CD4-positive, alpha-beta T cell treated with Interleukin-12 subunit alpha and Interleukin-12 subunit beta, for 1 hour (primary cell): ENCODE data around the gene NCKAP5.

Experiments used
- DNase-seq: peaks from one replicate; pipeline ENCODE4 v3.0.0-alpha.2; 2020

Gene NCKAP5

DNA sequence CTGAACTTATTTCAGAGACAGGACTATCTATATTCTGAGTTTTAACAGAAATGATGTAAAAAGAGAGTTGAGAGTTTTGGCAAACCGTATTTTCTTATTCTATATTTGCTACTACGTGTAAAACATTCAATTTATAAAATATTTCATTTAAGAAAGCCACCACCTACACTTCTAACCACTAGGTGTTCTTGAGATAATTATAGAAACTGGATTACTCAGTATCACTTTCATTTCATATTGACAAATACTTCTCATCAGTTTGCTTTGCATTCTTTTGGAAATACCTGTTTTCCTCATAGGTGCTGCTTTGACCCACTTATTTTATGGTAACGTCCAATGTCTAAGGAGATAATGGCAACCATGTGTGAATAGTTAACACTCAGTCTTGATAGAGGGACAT, 794.9 kb downstream of the NCKAP5 start:
- no peak for DNase-seq

DNA sequence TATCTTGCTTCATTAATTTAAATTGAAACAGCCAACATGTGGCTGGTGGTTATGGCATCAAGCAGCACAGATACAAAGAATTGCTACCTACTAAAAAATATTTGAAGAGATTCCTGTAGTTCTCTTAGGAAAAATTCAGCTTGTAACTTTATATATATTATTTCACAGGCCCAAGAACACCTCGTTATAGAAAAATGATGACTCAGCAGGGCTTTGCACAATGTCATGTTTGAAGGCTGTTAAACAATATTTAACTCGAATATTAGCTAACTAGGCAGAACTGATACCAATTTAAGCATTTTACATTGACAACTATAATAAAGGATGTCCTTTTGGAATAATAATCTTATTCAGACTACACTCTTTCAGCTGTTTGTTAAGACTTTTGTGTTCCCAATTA, 795.9 kb downstream of the NCKAP5 start:
- no peak for DNase-seq

DNA sequence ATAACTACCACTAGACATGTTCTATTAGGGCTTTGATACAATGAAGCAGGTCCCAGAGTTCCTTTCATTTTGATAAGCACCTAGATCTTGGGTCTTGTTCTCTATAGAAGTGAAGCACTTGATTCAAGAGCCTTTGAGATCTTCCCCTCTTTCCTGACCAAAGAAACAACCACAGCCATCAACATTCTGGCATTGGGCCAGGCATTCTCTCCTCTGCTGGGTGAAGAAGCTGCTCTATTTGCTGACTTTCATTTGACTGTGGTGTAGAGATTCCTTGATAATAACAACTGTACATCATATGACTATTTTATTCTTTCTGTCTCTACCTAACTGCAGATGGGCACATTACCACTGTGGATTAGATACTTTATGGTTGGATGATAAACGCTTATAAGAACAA, 801.7 kb downstream of the NCKAP5 start:
- no peak for DNase-seq

DNA sequence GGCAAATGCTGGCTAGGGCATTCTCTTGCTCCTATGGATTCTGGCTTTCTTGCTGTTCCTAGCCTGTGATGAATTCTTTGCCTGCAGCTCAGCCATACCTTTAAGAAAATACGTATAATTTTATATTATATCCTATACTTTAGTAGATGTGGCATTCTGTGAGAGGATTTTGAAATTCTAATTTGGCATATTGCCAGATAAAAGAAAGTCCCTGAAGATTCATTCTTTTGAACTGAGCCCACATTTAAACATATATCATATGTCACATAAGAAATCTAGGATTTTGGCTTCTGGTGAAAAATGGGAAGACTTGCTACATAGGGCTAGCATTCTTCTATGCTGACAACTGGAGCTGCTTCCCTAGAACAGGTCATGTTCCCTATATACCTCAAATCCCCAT, 806.8 kb downstream of the NCKAP5 start:
- no peak for DNase-seq

DNA sequence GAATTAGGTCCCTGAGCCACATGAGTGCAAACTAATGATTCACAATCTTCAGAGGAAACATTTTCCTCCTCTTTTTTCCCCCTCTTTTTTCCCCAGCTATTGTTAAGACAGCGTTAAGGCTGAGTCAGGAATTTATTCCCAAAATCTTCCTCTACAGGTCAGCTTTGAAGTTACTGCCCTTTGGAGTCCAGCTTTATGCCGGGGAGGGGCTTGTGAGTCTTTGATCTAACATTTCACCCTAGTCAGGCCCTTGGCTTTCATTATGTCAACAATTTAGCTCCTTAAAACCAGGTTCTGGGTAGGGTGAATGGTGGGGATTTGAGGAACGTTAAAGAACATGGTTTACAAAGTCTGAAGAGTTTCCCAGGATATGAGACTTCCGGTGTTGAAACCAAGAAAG, 807.3 kb downstream of the NCKAP5 start:
- DNase-seq: no peak

DNA sequence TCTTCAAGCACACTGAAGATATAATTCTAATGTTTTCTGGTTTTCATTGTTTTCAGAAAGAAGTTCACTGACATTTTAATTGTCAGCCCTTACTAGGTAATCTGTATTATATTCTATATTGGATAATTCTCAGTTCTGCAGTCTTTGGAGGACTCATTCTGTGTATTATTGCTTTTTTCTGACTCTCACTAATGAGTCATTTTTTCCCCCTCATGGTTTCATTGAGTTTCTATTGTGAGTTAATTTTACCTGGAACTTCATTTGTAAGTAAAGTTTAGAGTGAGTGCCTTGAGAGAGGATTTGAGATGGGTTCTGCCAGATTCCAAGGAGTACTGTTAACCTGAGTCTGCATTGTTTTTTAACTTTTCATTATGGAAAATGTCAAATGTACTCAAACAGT, 807.9 kb downstream of the NCKAP5 start:
- DNase-seq: no peak

DNA sequence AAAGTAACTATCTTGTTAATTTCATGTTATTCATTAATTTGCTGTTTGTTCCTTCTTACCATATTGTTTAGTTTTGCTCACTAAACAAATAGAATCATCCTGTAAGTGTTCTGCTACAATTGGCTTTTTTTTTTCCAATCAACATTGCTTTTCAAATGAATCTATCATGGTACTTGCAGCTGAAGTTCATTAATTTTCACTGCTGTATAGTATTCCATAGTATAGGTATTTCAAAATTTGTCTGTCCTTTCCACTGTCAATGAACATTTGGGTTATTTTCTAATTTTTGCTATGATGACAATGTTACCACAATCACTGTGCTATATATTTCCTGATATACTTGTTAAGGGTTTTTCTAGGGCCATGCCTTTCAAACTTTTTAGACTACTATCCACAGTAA, 809.3 kb downstream of the NCKAP5 start:
- DNase-seq: no peak

DNA sequence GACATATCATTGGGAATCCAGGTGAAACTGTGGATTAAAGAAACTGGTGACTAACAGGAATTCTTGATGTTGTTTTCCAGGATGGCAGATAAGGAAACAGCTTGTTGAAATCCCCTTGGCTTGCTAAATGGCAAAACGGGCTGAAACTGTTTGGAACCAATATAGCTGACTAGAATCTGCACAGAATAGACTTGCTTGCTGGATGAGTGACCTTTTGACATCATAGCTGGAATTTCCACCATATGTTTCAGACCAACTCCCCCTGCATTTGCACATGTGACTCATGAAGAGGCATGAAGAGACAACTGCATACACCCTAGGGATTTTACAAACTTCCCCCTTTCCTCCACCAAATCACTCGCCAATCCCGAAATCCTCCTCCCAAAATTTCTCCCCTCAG, 810.6 kb downstream of the NCKAP5 start:
- DNase-seq: no peak

DNA sequence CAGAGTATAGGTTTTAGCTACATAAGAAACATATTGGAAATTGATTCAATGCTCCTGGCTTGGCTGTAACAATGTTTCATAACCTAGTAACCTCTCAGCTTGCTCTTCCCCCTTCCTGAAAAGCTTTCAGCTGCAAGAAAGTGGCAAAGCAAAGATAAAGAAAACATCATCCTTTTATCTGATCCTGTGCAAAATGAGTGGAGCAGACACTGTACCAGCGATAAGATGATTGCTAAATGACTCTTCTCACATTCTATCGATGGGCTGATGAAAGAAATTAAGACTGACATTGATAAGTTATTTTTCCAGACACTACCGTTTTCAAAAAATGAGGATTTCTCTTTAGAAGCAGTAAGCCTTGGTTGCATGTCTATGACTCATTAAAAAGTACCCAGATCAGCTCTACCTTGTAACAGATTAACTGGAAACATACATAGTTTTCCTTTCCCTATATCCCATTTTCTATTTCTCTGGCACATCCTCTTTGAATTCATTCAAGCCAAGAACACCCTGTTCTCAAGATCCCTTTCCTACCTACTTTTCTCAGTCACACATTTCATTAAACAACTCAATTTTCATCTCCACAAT, 811.2 kb downstream of the NCKAP5 start:
- no peak for DNase-seq

DNA sequence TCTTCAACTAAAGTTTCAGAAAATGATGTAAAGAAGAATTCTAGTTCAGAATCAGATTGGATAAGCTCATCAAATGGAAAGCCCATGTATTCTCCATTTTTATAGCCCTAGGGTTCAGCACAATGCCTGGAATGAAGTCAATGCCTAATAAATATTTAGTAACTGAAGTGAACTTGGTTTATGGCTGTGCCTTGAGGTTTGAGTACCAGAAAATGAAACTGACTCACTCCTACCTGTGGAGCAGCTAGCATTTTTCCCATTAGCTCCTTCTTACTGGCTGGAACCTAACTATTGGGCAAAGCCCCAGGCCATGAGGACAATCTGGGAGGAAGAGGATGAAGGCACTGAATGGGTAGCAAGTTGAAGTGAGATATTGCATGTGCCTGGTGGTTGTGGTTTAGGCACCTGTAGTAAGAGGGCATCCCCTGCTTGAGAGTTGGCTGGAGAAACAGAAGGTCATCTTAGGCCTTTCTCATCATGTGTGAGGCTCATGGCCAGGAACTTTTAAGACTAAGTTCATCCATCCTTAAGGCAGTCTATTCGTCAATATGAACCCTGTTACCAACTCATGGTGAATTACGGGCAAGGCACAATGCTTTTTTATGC, 813.3 kb downstream of the NCKAP5 start:
- no peak for DNase-seq

DNA sequence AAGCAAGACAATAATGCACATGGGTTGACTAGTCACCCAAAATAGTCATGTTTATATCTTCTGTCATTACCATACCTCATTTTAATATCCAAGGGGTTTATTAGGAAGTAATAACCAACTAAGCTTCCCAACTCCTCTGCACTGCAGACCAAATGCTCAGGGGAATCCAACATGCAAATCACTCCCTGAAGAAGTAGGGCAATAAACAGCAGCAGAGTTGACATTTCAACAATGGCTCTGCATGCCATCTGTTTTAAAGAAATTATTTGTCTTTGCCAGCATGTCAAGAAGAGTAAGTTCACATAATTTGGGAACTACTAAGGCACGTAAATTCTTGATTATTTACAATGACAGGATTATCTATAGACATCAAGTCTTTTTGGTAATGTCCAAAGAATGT, 813.9 kb downstream of the NCKAP5 start:
- no peak for DNase-seq

DNA sequence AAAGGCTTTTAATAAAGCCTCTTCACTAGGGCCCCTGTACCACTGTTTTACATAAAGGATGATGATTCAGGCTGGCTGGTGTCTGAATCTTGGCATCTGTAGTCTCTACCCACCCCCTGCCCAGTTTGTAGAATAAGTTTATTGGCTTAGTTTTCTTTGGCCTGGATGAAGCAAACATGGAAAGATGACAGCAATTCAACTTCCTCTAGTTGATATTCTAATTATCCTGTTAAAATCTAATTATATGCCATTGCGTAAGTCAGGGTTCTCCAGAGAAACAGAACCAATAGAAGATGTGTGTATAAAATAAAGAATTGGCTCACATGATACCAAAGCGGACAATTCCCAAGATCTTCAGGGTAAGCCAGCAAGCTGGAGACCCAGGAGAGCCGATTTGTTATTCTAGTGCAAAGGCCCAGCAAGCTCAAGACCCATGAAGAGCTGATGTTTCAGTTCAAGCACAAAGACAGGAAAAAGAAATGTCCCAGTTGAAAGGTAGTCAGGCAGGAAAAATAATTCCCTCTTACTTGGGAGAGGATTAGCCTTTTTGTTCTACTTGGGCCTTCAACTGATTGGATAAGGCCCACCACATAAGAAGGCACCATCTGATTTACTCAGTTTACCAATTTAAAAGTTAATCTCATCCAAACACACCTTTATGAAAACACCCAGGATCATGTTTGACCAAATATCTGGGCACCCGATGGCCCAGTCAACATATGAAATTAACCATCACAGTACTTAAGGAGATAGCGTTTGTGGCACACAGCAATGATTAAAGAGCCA, 815.6 kb downstream of the NCKAP5 start:
- no peak for DNase-seq

DNA sequence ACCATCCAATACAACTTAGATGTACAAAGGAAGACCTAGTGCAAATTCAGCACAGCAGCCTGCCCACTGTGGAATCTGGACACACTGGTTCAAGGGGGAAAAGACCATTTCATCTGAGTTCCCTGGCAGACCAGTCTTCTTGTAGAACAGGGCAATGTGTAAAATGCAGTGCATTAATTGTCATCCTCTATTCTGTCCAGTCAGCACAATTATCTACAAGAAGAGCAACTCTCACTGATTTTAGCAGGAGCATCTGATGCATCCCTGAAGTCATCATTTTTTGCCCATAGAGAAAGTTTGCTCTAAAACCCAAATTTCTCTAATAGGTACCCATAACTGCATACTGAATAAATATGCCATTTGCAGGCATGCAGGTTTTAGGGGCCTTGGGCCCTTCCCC, 816.4 kb downstream of the NCKAP5 start:
- DNase-seq: no peak

DNA sequence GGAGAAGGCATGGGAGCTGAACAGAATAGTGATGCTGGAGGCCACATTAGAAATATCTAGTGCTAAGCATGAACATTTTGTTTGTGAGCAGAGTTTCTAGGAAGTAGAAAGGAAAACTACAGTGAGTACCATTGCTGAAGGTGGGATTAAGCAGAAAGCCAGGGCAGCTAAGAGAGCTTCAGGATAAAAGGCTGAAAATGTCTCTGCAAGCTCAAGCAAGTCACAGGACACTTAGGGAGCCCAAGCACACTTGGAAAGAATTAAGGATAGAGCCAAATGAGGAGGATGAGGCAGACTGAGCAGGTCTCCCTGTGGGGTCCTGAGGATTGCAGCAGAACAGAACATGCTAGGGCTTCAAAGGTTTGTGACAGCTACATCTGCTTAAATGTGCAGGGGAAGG, 817.7 kb downstream of the NCKAP5 start:
- no peak for DNase-seq

DNA sequence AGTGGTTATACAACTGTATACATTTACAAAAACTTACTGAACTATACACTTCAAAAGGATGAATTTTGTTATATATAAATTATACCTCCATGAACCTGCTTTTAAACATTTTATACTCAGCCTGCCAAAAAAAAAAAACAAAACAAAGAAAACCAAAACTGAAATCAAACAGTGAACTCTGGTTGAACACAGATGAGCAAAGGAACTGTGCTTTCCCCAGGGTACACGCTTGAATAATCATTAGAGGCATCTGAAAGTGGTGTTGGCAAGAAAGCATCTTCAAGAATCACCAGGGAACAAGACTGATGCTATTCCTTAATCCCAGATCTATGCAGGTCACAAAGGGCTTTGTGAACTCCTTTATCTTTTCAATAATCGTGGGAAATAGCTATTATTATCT, 821.2 kb downstream of the NCKAP5 start:
- no peak for DNase-seq

DNA sequence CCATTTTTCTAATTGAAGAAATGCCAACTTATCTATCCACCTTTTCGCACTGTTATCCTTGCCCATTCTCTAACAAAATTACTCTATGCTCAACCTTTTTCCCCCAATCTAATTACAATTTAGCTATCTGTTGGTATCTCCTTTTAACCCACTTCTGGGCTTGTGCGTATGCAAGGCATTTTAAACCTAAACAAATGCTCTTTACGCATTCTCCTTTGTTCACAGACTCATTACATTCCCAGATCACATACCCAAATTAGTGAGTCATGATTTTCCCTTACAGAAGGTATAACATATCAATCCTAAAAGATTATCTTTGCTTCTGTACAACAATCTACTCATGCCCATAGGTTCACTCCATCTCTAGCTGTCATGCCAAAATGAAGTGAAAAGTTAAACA, 826.5 kb downstream of the NCKAP5 start:
- no peak for DNase-seq

DNA sequence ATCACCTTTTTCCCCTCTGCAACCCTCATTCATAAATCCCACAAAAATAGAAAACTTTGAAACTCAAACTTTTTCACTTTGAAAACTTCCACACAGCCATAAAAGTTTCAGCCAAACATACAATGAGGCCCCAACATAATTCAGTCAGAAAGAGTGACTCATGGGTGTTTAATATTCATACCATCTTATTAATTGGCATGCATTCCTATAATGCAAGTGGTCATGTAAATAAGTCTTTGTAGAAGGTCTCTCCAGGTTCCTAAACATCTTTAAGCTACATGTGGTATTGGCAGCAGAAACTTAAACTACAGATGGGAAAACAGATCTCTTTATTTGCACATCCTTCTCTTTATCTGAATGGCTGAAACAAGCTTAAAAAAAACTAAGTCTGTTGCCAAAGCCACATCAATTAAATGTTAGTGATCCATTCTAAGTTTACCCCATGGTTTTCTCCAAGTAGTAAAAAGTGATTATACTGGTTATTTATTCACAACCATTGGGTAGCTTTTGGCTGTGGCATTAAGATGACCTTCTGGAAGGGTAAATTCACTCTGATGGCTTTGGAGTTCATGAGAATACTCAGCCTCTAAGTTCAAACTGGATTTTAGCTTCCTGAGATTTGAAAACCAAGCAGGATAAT, 828.1 kb downstream of the NCKAP5 start:
- DNase-seq: no peak

DNA sequence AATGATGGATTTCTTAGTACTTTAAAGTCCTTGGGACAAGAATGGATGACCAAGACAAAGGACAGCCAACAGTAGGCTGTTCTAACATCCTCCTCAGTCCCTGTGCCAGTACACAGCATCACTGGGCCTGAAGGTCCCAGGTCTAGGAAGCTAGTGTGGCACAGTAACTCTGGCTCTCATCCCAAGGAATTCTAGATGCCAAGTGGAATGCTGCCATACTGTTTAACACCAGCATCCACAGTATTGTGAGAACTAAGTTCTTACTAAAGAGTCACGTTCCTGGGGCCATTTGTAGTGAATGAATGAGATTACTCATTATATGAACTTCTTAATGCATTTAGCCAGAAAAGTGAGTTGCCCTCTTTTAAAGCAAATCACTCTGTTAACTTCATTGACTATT, 830.0 kb downstream of the NCKAP5 start:
- DNase-seq: no peak

DNA sequence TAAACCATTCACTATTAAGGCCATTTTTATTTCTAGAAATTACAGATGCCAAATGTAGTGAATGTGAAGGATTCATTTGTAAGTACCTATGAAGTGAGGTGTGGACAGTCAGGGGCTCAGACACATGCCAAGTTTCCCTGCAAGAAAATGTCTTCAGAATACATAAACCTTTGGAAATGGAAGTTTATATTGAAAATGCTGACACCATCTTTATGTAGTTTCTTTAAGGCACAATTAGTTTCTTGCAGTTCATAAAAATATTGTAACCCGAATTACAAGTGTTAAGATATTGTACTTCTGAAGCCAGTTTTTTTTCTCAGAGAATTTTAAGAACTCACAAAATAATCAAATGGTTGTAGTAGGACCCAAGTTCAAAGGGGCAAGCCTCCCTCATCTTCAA, 832.2 kb downstream of the NCKAP5 start:
- DNase-seq: no peak

DNA sequence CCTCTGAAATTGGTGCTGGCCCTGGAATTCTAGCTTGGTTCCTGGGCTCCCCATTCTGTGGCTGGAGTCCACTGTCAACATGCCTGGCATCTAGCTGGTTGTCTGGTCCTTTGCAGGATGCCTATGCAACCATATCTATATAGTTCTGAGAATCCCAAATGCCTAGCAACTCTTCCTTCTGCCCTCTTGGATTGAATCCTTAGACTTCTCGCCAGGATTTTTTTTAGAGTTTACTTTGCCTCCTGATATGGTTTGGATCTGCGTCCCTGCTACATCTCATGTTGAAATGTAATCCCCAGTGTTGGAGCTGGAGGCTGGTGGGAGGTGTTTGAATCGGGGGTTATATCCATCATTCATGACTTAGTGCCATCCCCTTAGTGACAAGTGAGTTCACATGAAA, 833.3 kb downstream of the NCKAP5 start:
- DNase-seq: no peak

DNA sequence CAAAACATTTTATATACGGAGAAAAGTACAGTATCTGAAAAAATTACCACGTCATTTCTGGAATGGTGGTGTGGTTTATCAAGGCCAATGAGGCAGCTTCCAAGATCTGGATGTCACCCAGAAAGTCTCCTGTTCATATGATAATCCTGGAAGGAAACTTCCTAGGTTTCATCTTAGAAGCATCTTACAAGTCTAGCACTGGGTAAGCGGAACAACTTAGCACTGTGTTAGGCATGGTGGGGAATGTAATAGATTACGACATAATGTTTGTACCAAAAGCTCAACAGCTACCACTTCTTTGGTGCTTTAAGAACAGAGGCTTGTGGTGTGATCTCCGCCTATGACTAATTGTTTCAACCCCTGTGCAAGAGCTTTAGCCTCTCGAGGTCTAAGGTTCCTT, 835.2 kb downstream of the NCKAP5 start:
- no peak for DNase-seq

DNA sequence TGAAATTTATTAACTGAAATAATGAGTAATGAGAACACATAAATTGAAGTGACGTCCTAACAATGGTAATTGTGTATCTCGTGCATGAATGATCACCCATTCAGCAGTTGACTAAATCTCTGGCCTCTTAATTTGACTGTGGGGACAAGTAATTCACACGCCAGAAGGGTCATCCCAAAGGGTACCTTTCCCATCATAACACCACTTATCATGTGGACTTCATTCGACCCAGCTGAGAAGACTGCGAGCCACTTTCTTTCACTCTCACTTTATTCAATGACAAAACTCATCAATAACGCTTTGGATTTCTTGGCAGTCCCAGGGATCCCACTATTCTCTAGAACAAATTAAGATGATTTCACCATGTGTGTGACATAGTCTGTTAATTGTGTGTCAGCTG, 835.6 kb downstream of the NCKAP5 start:
- DNase-seq: no peak

DNA sequence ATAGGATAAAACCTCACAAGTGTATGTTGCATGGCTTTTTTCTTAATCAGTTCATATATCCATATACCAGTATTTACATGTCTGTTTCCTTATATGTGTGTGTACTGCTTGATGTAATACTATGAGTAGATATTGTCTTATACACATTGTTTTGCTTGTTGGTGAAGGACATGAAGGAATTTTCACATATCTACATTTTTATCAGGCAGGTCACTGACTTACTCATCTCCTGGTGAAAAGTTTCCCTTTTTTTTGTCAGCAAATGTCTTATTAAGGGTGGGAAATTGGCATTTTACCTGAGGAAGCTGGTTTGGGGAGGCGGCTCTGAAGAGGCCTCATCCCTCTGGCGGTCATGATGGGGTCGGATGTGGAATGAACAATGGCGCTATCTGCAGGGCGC, 836.8 kb downstream of the NCKAP5 start:
- no peak for DNase-seq

DNA sequence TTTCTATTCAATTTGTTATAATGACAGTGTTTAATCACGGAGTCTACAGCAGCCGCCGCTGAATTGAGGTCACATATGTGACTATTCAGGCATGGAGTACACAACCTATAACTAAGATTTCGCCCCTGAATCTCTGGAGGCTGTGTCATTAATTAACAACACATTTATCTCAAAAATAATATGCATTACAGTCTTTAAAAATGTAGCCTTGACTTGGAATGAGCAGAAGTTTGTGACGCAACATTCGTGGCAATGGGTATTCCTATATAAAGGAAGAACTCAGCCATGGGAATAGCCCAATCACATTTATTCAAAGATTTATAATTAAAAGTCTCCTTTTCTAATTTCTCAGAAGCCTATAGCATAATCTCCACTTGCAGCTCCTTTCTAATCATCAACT, 837.7 kb downstream of the NCKAP5 start:
- no peak for DNase-seq
